ENCODE results near the gene ANK2.

- TF ChIP-seq CTCF (IDR thresholded peaks at IDR 0.05) (no peak), EP300 (IDR thresholded peaks at IDR 0.05; ENCODE audit: low read depth) (no peak)
Observed at GRCh38 chr4:113288696-113289095, 239.2 kb downstream of the ANK2 start.
